Effector memory CD8-positive, alpha-beta T cell (primary cell): ENCODE results near the gene EMX2.

ENCODE experiments used
- ATAC-seq: fragments of 150-1000 bp; cut with Tn5 transposase; replicated peaks from 2 replicates; pipeline ENCODE4 v1.10.0; 2021; ENCODE audit warnings: mild to moderate bottlenecking, moderate library complexity
- DNase-seq, 3 experiments: peaks; one replicate each; pipeline ENCODE4 v3.0.0; 2021
- H3K27ac Mint-ChIP-seq, 2 donors: one replicate each; pipeline ENCODE4 v1.8.0; 2022; ENCODE audit warnings: mild to moderate bottlenecking in 2 of 2, mixed read lengths in 2 of 2, moderate library complexity in 2 of 2
- H3K27me3 Mint-ChIP-seq, 2 donors: one replicate each; pipeline ENCODE4 v1.8.0; 2022; ENCODE audit warnings: mixed read lengths in 2 of 2
- H3K36me3 Mint-ChIP-seq: one replicate; pipeline ENCODE4 v1.8.0; 2022; ENCODE audit warnings: mild to moderate bottlenecking, moderate library complexity, mixed read lengths; ENCODE audit not compliant: insufficient read depth
- H3K4me1 Mint-ChIP-seq, 2 donors: one replicate each; pipeline ENCODE4 v1.8.0; 2022; ENCODE audit warnings: low read depth in 2 of 2, mixed read lengths in 2 of 2
- H3K4me3 Mint-ChIP-seq, 2 donors: one replicate each; pipeline ENCODE4 v1.8.0; 2022; ENCODE audit warnings: mild to moderate bottlenecking in 2 of 2, mixed read lengths in 2 of 2, moderate library complexity in 2 of 2
- H3K9me3 Mint-ChIP-seq, 2 donors: one replicate each; pipeline ENCODE4 v1.8.0; 2022; ENCODE audit warnings: mixed read lengths in 2 of 2

Gene EMX2

DNA sequence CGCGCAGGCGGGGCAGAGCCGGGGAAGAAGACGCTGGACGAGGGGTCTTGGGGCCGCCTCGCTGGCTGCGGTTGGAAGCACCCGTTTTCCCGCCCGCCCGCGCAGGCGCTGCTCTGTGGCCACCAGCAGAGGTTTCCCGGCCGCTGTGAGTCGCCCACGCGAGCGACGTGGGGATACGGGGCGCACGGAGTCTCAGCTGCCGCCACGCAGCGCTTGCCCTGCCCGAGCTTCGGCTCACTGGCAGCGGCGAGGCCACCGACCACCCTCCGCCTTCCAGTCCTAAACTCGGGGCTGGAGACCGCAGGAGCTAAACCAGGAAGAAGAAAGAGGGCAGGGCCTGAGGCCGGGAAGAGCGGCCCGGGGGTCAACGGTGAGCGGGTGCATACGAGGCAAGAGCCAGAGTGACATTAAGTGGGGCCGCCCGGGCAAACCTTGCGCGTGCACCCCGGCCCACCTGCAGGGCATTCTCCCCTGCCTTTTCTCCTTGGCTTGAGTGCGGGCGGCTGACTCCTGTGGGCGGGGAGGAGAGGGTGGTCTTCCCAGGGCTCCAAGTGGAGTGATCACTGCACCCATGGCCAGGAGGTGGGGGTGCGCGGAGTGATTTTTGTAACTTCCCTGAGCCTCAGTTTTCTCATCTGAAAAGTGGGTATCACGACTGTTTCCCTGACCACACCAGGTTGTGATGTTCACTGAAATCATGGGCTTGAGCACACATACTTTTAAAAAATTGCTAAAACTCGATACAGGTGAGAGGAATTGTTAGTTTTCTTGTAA, 7.1 kb upstream of the EMX2 start:
- H3K4me3 Mint-ChIP-seq: no peak overlapping the region
- peaks cover 3% of the 10 kb centered on the region for H3K36me3 Mint-ChIP-seq
- peaks cover 79 to 94% of the 10 kb centered on the region in 2 donors for H3K27me3 Mint-ChIP-seq
- no peaks in the 10 kb centered on the region for H3K9me3 Mint-ChIP-seq
- no peak overlapping the region for H3K27ac Mint-ChIP-seq
- no peak for ATAC-seq
- H3K4me1 Mint-ChIP-seq: peaks cover 0 to 4% of the 10 kb centered on the region in 2 donors
- DNase-seq: no peak

DNA sequence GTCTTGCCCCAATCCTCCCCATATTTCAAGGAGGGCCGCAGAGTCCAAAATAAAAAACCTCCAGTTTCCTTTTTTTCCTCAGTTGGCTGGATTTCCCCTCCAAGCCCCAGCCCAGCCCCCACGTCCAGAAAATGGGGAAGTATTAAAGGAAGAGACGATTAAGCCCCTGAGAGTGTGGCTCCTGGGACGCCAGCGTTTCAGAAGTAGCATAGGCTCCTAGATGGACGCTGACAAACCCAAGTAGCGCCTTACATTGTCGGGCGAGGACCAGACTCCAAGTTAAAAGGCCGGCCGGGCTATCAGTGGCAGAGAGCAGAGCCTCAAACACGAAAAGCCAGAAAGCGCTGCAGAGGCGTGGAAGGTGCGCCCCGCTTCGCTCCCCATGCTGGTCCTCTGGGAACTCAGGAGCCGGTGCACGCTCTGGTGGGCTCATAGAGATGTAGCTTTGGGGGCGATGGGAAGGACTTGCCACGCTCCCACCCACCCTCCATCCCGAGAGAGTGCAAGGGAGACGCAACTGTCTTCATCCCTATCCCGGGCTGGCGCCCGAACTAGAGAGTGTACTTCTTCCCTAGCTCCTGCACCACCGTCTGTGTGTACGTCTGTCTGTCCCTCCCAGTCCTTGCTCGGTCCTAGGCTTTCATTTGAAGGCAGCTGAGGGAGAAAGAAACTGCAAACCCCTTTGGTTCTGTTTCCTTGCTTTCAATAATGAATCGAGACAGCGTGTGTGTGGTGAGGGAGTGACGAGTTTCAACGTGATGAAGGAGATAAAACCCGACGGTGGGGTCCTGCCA, 6.3 kb upstream of the EMX2 start:
- ATAC-seq: no peak
- H3K36me3 Mint-ChIP-seq: peaks cover 3% of the 10 kb centered on the region
- no peak overlapping the region for H3K4me3 Mint-ChIP-seq
- peaks cover 79 to 94% of the 10 kb centered on the region in 2 donors for H3K27me3 Mint-ChIP-seq
- no peaks in the 10 kb centered on the region for H3K9me3 Mint-ChIP-seq
- peaks cover 0 to 4% of the 10 kb centered on the region in 2 donors for H3K4me1 Mint-ChIP-seq
- no peak overlapping the region for H3K27ac Mint-ChIP-seq
- DNase-seq: no peak

DNA sequence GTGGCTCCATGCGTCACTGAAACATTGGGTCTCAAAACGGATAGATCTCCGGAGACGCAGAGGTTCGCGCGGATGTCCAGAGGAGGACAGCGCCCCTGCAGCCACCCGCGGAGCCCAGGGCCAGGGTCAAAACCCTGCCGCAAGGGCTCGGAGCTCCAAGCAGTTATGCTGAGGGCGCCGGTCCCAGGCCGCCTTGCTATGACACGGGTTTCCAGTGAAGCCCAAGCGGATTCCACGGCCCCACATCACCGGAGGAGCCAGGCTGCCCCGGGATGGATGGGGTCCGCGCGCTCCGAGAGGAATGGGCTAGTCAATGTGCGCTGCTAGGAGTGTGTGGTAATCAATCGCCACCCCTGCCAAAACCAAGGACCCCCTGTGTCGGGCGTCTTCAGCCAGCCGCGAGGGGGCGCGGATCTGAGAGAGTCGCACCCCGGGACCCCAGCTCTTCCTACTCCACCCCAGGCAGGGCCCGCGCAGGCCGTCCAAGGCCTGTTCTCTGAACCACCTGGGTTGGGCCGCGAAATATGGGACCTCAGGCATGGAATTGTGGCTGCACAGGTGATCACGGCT, 5.6 kb upstream of the EMX2 start:
- DNase-seq (no peak), ATAC-seq (no peak)
- peaks cover 3% of the 10 kb centered on the region for H3K36me3 Mint-ChIP-seq
- no peak overlapping the region for H3K27ac Mint-ChIP-seq
- H3K9me3 Mint-ChIP-seq: no peaks in the 10 kb centered on the region
- H3K27me3 Mint-ChIP-seq: peaks cover 79 to 94% of the 10 kb centered on the region in 2 donors
- H3K4me3 Mint-ChIP-seq: no peak overlapping the region
- H3K4me1 Mint-ChIP-seq: peaks cover 3 to 8% of the 10 kb centered on the region in 2 donors

DNA sequence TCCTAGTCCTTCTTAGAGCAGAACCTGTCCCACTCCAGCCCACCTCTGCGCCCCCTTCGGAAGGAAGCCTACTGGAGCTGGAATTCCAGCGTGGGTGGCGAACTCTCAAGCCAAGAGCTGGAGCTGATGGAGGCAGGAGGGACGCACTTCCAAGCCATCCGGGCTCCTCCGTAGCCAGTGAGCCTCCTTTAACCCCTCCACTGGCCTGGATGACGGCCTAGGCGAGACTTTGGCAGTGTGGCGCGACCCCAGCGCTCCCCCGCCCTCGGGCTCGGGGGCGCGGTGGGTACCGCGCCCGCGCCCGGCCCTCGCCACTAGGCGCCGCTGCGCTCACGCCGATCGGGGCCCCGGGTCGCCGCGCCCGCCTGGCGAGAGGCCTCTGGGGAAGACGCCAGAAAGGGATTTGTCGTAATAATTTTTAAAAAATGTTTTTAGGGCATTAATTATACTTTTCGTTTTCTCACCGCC, 5.1 kb upstream of the EMX2 start:
- no peaks in the 10 kb centered on the region for H3K9me3 Mint-ChIP-seq
- H3K27ac Mint-ChIP-seq: no peak overlapping the region
- peaks cover 3% of the 10 kb centered on the region for H3K36me3 Mint-ChIP-seq
- H3K27me3 Mint-ChIP-seq: peaks cover 74 to 94% of the 10 kb centered on the region in 2 donors
- peaks cover 3 to 8% of the 10 kb centered on the region in 2 donors for H3K4me1 Mint-ChIP-seq
- ATAC-seq (no peak), DNase-seq (no peak)
- no peak overlapping the region for H3K4me3 Mint-ChIP-seq

DNA sequence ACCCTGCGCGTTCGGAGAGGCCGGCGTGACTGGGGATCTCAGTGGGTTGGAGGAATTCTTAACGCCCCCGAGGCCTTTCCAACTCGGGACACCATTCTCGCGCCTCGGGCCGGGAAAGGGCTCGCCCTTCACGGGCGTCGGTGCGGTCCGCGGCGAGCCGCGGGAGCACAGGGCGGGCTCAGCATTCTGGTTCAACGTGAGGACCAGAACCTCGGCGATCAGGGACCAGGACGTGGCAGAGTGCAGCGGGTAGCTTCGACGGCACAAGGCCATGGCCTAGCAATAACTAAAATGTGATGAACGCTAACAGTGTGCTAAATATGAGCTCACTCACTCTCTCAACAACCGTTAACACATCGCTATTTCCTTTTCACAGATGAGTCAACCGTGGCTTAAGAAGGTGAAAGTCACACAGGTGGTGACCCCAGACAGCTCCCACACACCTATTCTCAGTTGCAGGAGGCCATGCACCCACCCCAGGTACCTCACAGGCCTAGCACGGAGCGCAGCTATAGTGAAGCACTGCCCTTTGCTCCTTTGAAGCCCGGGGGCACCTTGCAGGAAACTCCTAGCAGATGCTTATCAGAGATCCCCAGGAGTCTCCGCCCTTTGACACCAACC, 4.5 kb upstream of the EMX2 start:
- Mint-ChIP-seq H3K4me3 (peak overlapping the region in 1 of 2 donors; percentile 23), H3K36me3 (peaks cover 3% of the 10 kb centered on the region), H3K4me1 (peaks cover 3 to 8% of the 10 kb centered on the region in 2 donors), H3K9me3 (no peaks in the 10 kb centered on the region), H3K27me3 (peaks cover 68 to 91% of the 10 kb centered on the region in 2 donors), H3K27ac (no peak overlapping the region)
- no peak for DNase-seq
- ATAC-seq: no peak

DNA sequence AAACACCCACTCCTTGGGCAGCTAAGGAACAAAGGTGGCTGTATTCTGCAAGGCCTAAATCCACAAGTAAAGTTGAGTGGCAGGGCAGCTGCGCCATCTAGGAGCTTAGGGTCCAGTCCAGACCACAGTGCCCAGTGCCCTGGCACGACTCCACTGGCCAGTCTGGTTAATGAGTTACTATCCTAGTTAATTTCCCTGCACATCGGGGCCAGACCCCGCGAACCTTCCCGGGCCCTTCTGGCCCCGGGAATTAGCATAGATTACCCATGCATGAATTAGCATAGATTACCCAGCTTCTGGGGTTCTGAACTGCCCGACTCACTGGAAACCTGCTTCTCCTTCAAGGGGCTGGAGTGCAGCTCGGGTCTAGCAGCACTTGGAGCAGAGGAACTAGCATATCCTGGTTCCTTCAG, 3.2 kb upstream of the EMX2 start:
- peaks cover 63 to 91% of the 10 kb centered on the region in 2 donors for H3K27me3 Mint-ChIP-seq
- H3K4me1 Mint-ChIP-seq: peaks cover 3 to 6% of the 10 kb centered on the region in 2 donors
- ATAC-seq: no peak
- H3K27ac Mint-ChIP-seq: no peak overlapping the region
- H3K4me3 Mint-ChIP-seq: no peak overlapping the region
- no peak for DNase-seq
- H3K9me3 Mint-ChIP-seq: no peaks in the 10 kb centered on the region
- peaks cover 3% of the 10 kb centered on the region for H3K36me3 Mint-ChIP-seq

DNA sequence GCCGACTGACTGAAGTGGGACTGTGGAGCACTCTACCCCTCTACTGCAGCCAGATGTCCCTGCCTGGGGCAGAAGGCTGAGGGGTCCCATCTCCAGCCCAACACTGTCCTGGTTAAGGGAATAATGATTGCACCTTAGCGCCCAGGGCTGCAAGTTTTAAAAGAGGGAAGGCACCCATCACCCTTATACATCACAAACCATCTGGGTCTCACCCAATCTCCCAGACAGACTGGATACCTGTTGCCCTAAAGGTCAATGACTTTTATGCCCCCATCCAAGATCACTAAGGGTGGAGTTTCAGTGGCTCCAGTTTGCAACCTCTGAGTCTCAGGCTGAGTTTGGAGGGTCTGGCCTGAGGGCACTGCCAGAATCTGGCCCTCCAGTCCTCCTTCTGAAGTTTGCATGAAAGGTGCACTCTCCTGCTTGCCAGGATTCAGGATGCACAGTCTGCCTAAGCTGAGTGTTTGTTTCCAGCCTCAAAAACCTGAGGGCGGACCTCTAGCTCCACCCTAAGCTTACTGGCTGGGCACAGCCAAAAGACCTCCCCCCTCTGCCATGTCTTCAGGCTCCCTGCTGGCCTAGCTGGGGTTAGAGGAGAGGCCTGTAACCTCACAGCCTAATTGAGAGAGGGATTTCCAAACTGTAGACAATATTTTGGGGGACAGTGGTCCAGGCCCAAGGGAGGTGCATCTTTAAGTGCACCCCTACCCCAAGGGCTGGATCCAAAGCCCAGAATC, 2.5 kb upstream of the EMX2 start:
- Mint-ChIP-seq H3K27me3 (peaks cover 67 to 93% of the 10 kb centered on the region in 2 donors), H3K4me3 (no peak overlapping the region), H3K27ac (no peak overlapping the region), H3K36me3 (peaks cover 3% of the 10 kb centered on the region), H3K4me1 (peaks cover 3 to 5% of the 10 kb centered on the region in 2 donors), H3K9me3 (no peaks in the 10 kb centered on the region)
- no peak for ATAC-seq
- no peak for DNase-seq

DNA sequence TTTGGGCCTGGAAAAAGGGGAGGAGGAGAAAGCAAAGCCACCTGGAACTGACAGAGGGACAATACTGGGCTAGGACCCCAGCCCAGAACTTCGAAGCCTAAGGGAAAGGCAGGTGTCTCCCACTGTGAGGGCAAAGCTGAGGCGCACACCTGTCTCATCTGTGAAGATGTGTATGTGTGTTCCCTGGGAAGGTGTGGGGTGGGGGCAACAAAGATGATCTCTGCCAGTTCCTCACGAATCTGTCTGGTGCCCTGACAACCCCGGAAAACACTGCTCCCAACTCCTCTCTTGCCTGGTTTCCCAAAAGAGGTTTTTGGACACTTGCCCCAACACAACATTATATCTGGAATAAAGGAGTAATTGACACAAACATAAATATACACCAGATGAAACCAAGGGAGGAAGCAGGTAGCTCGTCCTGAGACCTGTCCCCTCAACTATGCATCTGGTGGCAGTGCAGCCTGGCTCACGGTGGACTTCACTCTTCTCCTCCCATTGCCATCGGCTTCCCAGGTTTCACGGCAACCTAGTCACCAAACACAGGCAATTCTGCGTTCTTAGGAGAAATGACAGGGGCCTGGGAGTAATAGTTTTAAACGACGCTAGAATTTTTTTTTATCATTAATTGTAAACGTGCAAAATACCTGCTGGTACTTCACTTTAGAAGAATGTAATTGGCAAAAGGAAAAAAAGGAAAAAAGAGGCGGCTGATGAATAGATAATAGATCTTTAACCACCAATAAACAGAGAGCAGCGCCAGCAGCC, 1.7 kb upstream of the EMX2 start:
- peaks cover 3% of the 10 kb centered on the region for H3K36me3 Mint-ChIP-seq
- H3K27me3 Mint-ChIP-seq: peaks cover 70 to 93% of the 10 kb centered on the region in 2 donors
- H3K27ac Mint-ChIP-seq: no peak overlapping the region
- no peak for ATAC-seq
- DNase-seq: no peak
- H3K9me3 Mint-ChIP-seq: no peaks in the 10 kb centered on the region
- no peak overlapping the region for H3K4me3 Mint-ChIP-seq
- H3K4me1 Mint-ChIP-seq: peaks cover 4% of the 10 kb centered on the region in 2 donors

DNA sequence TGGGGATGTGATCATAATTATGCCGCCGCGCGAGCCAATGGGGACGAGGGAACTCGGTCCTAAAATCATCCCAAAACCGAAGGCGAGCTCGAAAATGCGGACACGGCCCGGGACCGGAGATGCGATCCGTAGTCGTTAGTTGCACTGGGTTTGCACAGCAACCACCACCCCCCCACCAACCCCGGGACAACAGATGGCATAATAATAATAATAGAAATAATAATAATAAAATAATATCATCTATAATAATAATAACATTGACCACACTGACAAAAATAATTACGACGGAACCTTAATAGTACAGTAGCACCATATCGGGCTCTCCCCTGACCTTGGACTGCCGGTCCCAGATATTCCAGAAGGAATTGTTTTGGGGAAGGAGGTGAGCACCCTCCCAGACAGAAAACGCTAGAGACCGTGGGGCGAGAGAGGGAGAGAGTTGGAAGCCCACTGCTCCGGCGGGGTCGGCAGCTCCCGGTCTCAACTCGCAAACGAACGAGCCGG, 1.1 kb upstream of the EMX2 start:
- no peak overlapping the region for H3K27ac Mint-ChIP-seq
- peaks cover 8% of the 10 kb centered on the region in 2 donors for H3K4me1 Mint-ChIP-seq
- DNase-seq (no peak), ATAC-seq (no peak)
- H3K4me3 Mint-ChIP-seq: no peak overlapping the region
- H3K9me3 Mint-ChIP-seq: no peaks in the 10 kb centered on the region
- peaks cover 70 to 93% of the 10 kb centered on the region in 2 donors for H3K27me3 Mint-ChIP-seq
- peaks cover 3% of the 10 kb centered on the region for H3K36me3 Mint-ChIP-seq

DNA sequence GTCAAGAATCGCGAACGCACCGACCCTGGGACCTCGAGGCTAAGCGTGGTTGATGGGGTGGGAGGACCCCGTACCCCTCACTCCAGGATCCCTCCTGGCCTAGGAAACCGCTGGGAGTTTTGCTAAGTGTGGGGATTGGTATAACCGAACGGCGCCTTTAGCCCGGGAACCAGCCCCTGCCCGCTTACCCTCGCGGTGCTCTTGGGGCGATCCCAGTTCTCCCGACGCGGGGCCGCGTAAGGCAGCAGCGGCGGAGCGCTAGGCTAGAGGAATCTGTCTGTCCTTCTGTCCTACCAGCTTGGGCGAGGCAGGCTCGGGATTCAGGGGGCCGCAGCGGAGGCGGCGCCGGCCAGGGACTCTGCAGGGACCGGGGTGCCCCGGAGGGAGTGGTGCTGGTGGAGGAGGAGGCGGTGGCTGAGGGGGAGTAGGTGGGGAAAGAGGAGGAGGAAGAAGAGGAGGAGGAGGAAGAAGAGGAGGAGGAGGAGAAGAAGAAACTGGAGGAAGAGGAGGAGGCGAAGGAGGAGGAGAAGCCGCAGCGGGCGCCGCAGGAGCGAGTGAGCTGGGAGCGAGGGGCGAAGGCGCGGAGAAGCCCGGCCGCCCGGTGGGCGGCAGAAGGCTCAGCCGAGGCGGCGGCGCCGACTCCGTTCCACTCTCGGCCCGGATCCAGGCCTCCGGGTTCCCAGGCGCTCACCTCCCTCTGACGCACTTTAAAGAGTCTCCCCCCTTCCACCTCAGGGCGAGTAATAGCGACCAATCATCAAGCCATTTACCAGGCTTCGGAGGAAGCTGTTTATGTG, 439 bp upstream of the EMX2 start:
- DNase-seq: no peak
- Mint-ChIP-seq H3K9me3 (no peaks in the 10 kb centered on the region), H3K4me1 (peaks cover 8% of the 10 kb centered on the region in 2 donors), H3K36me3 (peaks cover 3% of the 10 kb centered on the region), H3K27ac (no peak overlapping the region), H3K27me3 (peaks cover 73 to 93% of the 10 kb centered on the region in 2 donors), H3K4me3 (peak overlapping the region in 1 of 2 donors; percentile 29)
- ATAC-seq: no peak

DNA sequence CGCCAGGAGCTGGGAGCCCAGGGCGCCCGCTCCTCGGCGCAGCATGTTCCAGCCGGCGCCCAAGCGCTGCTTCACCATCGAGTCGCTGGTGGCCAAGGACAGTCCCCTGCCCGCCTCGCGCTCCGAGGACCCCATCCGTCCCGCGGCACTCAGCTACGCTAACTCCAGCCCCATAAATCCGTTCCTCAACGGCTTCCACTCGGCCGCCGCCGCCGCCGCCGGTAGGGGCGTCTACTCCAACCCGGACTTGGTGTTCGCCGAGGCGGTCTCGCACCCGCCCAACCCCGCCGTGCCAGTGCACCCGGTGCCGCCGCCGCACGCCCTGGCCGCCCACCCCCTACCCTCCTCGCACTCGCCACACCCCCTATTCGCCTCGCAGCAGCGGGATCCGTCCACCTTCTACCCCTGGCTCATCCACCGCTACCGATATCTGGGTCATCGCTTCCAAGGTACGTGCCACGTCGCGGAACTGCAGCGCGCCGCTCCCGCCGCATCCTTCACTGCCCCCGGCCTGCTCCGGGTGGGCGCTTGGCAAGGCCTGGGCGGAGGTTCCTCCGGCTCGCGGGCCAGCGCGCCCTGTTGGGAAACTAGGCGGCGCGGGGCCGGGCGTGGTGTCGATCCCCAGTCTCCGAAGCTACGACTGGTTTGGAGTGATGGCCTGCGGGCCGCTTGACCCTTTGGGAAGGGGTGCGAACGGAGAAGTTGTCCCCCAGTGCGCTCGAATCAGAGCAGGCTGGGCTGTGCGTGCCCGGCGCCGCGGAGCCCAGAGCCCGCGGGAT, 868 bp downstream of the EMX2 start:
- no peaks in the 10 kb centered on the region for H3K9me3 Mint-ChIP-seq
- ATAC-seq (no peak), DNase-seq (no peak)
- no peak overlapping the region for H3K27ac Mint-ChIP-seq
- H3K4me1 Mint-ChIP-seq: peaks cover 11 to 20% of the 10 kb centered on the region in 2 donors
- H3K4me3 Mint-ChIP-seq: peak overlapping the region in 1 of 2 donors; percentile 33
- peaks cover 3% of the 10 kb centered on the region for H3K36me3 Mint-ChIP-seq
- peaks cover 78 to 98% of the 10 kb centered on the region in 2 donors for H3K27me3 Mint-ChIP-seq
